ENCODE results near the gene USP40.
"Not testable (repeated sequence)": the region's sequence is repeated elsewhere in the genome, so short reads cannot be mapped to it uniquely, and the experiment has no call there.

USP40 gene, protein sequence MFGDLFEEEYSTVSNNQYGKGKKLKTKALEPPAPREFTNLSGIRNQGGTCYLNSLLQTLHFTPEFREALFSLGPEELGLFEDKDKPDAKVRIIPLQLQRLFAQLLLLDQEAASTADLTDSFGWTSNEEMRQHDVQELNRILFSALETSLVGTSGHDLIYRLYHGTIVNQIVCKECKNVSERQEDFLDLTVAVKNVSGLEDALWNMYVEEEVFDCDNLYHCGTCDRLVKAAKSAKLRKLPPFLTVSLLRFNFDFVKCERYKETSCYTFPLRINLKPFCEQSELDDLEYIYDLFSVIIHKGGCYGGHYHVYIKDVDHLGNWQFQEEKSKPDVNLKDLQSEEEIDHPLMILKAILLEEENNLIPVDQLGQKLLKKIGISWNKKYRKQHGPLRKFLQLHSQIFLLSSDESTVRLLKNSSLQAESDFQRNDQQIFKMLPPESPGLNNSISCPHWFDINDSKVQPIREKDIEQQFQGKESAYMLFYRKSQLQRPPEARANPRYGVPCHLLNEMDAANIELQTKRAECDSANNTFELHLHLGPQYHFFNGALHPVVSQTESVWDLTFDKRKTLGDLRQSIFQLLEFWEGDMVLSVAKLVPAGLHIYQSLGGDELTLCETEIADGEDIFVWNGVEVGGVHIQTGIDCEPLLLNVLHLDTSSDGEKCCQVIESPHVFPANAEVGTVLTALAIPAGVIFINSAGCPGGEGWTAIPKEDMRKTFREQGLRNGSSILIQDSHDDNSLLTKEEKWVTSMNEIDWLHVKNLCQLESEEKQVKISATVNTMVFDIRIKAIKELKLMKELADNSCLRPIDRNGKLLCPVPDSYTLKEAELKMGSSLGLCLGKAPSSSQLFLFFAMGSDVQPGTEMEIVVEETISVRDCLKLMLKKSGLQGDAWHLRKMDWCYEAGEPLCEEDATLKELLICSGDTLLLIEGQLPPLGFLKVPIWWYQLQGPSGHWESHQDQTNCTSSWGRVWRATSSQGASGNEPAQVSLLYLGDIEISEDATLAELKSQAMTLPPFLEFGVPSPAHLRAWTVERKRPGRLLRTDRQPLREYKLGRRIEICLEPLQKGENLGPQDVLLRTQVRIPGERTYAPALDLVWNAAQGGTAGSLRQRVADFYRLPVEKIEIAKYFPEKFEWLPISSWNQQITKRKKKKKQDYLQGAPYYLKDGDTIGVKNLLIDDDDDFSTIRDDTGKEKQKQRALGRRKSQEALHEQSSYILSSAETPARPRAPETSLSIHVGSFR

DNA sequence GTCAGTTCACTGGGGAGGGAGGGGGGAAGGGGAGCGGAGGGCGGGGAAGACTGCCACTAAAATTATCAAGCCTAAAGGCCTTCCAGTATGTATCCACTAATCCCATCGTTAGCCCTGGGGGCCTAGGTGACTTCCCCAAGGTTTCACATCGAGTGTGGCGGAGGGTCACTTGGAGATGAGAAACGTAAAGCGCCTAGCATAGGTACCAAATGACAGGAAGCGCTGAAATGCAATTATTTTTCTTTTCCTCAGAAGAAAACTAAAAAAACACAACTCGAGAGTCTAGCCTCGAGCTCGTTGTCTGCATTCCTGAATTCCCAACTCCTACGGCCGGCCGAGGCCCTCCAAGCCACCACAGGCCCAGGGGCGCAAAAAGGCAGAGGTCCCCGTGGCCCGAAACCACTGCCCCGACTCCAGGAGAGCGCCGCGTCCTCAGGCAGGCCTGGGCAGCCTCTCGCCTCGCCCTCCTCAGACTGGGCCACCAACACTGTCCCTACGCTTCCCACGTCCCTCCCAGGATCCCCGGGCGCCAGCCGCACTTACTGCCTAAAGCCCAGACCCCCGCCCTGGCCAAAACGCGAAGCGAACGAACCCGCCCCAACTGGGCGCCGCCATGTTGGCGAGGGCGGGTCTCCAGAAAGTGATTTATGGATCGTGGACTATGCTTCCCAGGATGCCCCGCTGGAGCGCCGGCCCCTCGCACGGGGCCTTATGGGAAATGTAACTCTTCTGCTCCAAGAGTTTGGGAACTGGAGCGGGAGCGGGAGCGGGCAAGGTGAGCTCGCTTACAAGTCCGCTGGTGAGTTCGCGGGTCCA lies at the start of gene USP40:
TSS of gene USP40 (minus strand) at position 642 of the 816 bp plus-strand sequence. CDS start 1,228 bp downstream, outside the sequence.
- peak; percentile 88 for DNase-seq (ENCODE audit: low read depth)

GRCh38 chr2:233611284-233611683 lies 44.7 kb upstream of the USP40 start:
- DNase-seq (ENCODE audit: low read depth), result no peak

GRCh38 chr2:233605680-233606079 lies 39.1 kb upstream of the USP40 start:
- no peak for DNase-seq (ENCODE audit: low read depth)

- DNase-seq (ENCODE audit: low read depth), result no peak
Measured at GRCh38 chr2:233604826-233605225, 38.2 kb upstream of the USP40 start.

GRCh38 chr2:233603520-233603919 lies 36.9 kb upstream of the USP40 start:
- DNase-seq (ENCODE audit: low read depth), result no peak

- DNase-seq (ENCODE audit: low read depth), result no peak
Measured at GRCh38 chr2:233602076-233602475, 35.5 kb upstream of the USP40 start.

DNA sequence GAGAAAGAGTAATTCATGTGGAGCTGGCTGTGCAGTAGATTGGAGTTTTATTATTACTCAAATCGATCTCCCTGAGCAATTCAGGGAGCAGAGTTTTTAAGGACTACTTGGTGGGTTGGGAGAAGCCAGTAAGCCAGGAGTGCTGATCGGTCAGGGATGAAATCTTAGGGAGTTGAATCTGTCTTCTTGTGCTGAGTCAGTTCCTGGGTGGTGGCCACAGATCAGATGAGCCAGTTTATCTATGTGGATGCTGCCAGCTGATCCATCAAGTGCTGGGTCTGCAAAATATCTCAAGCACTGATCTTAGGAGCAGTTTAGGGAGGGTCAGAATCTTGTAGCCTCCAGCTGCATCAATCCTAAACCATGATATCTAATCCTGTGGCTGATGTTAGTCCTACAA lies 33.8 kb upstream of the USP40 start:
- DNase-seq (ENCODE audit: low read depth), result no peak

GRCh38 chr2:233598952-233599351 lies 32.4 kb upstream of the USP40 start:
- DNase-seq (ENCODE audit: low read depth), result peak; percentile 14

DNA sequence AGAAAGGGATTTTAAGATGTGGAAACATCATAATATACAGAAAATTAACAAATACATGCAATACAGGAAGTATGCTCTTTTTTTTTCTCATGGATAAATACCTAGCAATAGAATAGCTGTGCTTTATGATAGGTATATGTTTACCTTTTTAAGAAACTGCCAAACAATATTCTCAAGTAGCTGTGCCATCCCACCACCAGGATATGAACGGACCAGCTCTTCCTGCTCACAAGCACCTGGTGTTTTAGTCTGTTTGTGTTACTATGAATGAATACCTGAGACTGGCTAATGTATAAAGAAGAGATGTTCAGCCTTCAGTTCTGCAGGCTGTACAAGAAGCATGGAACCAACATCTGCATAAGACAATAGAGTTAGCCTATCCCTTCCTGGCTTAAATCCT lies 30.9 kb upstream of the USP40 start:
- DNase-seq (ENCODE audit: low read depth), result no peak

DNA sequence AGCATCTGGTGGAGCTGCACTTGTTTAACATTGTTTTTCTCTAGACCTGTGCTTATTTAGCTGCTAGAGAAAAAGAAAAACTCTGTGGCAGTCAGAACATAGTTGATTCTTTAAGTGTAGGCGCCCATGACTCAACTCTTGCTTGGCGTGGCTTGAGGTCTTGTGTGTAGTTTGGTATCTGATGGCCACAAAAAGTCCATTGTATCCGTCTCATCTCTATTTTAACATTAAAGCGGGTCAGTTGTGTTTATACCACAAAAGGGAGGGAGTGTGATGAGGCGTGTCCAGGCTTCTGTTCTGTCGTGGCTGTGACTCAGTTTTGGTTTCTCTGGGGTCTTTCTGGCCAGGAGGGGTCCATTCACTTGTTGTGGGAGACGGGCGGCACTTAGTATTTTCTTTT lies 26.6 kb upstream of the USP40 start:
- DNase-seq (ENCODE audit: low read depth), result no peak

GRCh38 chr2:233592706-233593105 lies 26.1 kb upstream of the USP40 start:
- DNase-seq (ENCODE audit: low read depth), result not testable (repeated sequence)

GRCh38 chr2:233588400-233588799 lies 21.8 kb upstream of the USP40 start:
- no peak for DNase-seq (ENCODE audit: low read depth)

- no peak for DNase-seq (ENCODE audit: low read depth)
Measured at GRCh38 chr2:233584210-233584609, 17.6 kb upstream of the USP40 start.

DNA sequence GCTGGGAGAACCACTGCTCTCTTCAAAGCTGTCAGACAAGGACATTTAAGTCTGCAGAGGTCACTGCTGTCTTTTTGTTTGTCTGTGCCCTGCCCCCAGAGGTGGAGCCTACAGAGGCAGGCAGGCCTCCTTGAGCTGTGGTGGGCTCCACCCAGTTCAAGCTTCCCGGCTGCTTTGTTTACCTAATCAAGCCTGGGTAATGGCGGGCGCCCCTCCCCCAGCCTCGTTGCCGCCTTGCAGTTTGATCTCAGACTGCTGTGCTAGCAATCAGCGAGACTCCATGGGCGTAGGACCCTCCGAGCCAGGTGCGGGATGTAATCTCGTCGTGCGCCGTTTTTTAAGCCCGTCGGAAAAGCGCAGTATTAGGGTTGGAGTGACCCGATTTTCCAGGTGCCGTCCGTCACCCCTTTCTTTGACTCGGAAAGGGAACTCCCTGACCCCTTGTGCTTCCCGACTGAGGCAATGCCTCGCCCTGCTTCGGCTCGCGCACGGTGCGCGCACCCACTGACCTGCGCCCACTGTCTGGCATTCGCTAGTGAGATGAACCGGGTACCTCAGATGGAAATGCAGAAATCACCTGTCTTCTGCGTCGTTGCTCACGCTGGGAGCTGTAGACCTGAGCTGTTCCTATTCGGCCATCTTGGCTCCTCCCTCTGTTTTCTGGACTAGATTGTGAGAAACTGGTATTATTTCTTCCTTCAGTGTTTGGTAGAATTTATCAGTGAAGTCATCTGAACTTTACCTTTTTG lies 16.8 kb upstream of the USP40 start:
- DNase-seq (ENCODE audit: low read depth), result not testable (repeated sequence)

DNA sequence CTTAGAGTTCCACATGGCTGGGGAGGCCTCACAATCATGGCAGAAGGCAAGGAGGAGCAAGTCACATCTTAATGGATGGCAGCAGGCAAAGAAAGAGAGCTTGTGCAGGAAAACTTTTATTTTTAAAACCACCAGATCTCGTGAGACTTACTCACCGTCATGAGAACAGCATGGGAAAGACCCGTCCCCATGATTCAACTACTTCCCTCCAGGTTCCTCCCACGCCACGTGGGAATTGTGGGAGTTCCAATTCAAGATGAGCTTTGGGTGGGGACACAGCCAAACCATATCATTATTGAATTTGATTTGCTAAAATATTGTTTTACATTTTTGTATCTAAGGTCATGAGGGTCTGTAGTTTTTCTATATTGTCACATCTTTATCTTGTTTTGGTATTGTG lies 10.8 kb upstream of the USP40 start:
- not testable (repeated sequence) for DNase-seq (ENCODE audit: low read depth)

DNA sequence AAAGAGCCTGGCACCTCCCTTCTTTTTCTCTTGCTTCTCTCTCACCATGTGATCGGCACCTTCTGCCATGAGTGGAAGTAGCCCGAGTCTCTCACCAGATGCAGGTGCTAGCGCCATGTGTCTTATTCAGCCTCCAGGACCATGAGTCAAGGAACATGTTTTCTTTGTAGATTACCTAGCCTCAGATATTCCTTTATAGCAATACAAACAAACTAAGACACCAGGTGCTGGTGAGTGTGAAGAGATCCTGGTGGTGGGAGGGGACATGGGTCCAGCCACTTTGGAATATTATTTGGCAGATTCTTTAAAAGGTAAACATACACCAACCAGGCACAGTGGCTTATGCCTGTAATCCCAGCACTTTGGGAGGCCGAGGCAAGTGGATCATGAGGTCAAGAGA lies 5.9 kb upstream of the USP40 start:
- no peak for DNase-seq (ENCODE audit: low read depth)

DNA sequence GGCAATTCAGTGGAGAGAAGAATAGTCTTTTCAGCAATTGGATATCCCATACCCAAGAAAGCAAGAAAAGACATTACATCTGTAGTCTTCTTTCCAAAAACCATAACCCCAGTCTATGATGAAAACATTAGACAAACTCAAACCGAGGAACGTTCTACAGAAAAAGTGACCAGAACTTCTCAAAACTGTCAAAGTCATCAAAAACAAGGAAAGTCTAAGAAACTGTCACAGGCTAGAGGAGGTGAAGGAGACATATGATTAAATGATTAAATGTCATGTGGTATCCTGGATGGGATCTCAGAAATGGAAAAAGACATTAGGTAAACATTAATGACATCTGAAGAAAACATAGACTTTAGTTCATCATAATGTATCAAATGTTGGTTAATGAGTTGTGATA lies 4.9 kb upstream of the USP40 start:
- DNase-seq (ENCODE audit: low read depth), result no peak

DNA sequence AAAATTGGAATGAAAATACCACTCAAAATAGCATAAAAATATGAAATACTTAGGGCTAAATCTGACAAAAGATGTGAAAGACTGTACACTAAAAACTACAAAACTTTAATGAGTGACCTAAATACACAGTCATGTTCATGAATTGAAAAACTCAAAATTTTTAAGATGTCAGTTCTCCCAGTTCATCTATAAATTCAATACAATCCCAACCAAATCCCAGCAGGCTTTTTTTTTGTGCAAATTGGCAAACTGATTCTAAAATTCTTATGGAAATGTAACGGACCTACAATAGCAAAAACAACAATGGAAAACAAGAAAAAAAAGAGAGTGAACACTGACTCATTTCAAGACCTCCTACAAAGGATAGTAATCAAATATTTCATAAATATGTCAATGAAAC lies 4.4 kb upstream of the USP40 start:
- DNase-seq (ENCODE audit: low read depth), result no peak

DNA sequence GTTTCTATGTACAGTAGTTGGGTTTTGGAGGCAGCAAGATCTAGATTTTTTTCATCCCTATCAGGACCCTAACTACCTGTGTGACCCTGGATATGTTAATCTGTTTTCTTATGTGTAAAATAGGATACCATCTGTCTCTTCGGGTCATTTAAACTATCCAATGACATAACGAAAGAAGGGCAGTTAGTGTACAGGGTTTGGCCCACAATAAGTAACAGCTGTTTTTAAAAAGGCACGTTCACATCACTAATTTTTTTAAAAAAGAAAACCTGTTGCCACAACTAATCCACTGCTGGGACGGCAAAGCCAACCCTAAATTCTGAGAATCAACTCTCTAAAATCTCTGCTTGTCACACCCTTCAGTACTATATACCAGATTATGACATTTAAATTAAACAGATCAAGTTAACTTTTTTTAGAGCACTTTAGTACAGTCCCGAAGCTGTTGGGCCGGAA lies 869 bp downstream of the USP40 start:
- peak; percentile 16 for DNase-seq (ENCODE audit: low read depth)

DNA sequence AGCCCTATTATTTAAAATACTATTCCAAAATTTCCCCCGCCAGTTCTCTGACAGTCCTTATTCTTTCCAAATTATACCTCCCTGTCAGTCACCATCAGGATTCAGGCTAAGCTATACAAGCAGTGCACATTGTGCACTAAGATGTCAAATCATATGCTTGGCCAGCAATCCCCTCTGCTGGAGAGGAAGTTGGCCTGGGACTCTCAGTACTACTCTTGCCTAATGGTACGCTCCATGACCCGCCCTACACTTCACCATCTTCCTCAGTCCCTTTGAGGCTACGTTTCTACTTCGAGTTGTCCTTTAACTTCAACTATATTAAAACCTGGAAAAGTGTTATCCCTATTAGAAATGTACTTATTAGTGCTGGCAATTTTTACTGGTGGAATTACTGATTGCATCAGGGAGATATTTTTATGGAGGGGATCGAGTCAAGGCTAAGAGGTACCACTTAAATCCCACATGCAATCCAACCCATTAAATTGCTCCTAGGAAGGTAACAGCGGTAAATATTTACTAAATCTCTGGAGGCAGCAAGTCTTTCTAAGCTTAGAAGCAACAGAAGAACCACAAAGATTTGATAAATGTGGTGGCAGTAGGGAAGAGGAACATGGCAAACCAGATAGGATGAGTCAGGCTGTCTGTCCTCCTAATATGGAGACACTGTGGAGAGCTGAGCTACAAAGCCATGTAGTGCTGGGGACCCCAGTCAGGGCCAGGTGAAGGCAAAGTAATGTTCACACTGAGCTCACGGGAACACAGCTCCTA lies 2.7 kb downstream of the USP40 start:
- DNase-seq (ENCODE audit: low read depth), result no peak
